Inflammatory macrophage (primary cell): ENCODE data around the gene GP9.
"Not testable (repeated sequence)": the region's sequence is repeated elsewhere in the genome, so short reads cannot be mapped to it uniquely, and the experiment has no call there.

Experiments
- DNase-seq, 2 donors: peaks; one replicate each; pipeline ENCODE4 v3.0.0-alpha.2; 2020 to 2022

GP9 gene

GRCh38 chr3:129070086-129070885 is 9.7 kb downstream of the GP9 start:
- DNase-seq: peak in 1 of 2 donors; percentile 11

DNA sequence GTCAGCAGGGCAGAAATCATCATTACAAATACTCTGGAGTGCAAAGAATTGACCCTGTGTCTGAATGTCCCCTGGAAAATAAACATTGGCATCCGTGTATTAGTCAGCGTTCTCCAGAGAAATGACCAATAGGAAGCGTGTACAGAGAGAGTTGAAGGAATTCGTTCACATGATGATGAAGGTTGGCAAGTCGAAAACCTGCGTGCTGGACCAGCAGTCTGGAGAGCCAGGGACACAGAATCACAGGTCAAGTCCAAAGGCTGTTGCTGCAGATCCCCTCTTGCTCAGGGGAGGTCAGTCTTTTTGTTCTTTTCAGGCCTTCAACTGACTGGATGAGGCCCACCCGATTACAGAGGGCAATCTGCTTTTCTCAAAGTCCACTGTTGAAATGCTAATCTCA is 16.6 kb downstream of the GP9 start:
- DNase-seq: no peak

- DNase-seq: no peak
Measured at GRCh38 chr3:129078510-129078909, 17.9 kb downstream of the GP9 start.

DNA sequence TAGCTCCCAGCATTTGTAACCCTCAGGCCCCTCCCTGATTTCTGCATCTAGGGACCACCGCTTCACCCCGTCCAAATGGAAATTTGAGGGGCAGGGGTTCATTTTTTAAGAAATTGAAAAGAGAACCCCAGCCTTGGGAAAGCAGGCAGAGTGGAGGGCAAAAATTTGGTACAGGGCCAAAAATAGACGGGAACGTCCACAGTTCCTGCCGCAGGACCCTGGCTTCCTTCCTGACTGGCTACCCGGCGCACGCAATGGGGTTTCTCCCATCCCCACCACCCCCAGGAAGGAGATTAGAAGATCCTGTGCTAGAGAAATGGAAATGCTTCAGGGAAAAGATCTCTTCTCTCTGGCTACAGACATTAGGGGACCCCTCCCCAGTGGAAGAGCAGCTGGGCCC is 20.9 kb downstream of the GP9 start:
- DNase-seq: no peak

DNA sequence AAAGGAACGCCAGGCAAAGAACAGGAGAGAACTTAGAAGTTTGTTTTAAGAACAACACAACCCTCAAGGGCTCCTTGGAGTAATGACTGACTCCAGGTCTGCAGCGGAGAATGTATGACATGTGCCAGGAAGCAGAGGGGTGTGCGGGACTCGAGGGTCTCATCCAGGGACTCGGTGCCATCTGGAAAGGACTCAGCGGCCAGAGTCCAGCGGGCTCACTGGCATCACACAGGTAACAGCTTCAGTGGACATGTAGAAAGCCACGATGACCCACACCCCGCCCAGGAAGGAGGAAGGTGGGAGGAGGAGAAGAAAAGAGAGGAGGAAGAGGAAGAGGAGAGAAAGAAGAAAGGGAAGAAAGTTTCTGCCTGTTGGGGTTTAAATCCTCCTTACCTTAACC is 21.4 kb downstream of the GP9 start:
- no peak for DNase-seq

GRCh38 chr3:129084501-129084900 is 23.9 kb downstream of the GP9 start:
- no peak for DNase-seq

- DNase-seq: no peak
Measured at GRCh38 chr3:129085165-129085715, 24.7 kb downstream of the GP9 start.

DNA sequence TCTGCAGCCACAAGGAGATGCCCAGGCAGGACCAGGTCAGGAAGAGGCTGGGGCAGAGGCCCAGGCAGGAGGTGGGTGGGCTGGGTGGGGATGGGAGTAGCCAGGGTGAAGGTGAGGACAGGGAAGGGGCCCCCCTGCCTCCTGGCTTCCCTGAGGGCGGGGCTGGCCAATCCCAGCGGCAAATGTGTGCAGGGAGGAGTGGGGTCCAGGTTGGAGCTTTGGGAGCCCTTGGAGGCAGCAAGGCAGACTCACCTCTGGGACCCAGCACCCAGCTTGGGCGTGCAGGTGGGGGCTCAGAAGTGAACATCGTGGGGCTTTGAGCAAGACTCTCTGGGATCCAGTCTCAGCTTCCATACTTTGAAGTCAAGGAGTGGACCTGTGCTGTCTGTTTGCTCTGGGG is 25.2 kb downstream of the GP9 start:
- DNase-seq: no peak

DNA sequence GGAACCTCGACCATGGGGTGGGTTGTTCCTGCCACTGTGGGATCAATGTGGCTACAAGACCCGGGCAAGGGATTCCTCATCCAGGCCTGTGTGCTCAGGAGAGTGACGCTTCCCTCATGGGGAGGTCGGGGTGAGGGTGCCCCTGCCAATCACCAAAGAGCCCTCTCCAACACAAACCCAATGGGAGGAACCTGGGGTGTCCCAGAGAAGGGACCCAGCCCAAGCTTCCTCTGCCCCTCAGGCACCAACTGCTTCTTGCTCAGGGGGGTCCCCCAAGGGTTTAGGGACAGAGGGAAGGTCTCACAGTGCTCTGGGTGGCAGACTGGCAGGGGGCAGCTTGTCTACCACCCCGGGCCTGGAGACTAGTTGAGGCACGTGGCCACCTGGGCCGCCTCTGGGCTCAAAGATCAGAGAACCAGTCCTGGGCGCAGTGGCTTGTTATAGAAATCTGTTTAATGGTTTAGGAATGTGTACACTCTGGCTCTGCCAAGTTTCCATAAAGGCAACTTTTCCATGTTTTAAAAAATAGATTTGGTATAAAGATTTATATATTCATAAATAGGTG is 26.6 kb downstream of the GP9 start:
- no peak for DNase-seq

DNA sequence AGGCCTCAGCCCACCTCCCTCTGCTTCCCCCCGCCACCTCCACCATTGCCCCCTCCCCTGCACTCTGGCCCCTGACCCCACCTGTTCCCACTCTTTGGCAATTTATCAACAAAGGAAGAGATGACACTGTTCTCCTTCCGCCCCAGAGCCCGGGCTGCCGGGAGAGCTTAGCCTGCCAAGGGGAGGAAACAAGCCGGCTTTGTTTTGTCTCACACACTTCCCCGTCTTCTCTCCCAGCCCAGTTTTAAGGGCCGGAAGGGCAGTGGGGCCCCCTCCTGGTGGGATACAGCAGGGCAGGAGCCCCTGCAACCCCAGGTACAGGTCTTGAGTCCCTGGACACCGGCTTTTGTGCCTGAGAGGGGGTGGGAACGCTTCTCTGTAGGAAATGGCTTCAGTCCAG is 27.3 kb downstream of the GP9 start:
- not testable (repeated sequence) for DNase-seq

GRCh38 chr3:129088312-129088711 is 27.7 kb downstream of the GP9 start:
- not testable (repeated sequence) for DNase-seq

DNA sequence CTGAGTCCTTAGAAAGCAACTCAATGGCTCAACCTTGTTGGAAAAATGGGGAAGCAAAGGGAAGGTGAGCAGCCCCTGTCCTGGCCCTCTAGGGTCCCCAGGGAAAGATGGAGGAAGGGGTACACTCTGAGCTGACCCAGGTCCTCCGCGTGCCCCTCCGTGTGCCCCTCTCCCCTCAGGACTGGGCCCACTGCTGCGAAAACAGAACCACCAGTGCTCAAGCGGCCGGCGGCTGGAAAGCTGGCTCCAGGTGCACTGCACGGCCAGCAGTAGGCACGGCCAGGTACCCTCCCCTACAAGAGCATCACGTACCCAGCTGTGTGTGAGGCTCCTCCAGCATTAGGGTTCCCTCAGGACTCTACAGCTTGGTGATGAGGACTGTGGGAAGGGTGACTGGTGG is 34.7 kb downstream of the GP9 start:
- DNase-seq: no peak

- no peak for DNase-seq
Measured at GRCh38 chr3:129100274-129100673, 39.7 kb downstream of the GP9 start.

- no peak for DNase-seq
Measured at GRCh38 chr3:129101370-129102138, 41.0 kb downstream of the GP9 start.

DNA sequence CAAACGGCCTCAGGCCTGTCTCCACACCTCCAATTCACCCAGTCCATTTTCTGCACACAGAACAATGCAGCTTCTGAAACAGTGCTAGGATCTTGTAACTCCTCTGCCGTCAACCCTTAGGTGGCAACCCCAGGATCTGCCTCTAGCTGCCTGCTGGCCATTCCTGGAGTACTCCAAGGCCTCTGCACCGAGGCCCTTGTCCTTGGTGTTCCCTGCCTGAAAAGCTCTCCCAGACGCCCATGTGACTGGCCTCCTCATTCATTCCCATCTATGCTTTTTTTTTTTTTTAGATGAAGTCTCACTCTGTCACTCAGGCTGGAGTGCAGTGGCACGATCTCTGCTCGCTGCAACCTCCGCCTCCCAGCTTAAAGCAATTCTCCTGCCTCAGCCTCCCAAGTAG is 42.7 kb downstream of the GP9 start:
- DNase-seq: no peak

GRCh38 chr3:129104051-129104450 is 43.5 kb downstream of the GP9 start:
- DNase-seq: no peak

- DNase-seq: no peak
Measured at GRCh38 chr3:129104498-129105079, 44.0 kb downstream of the GP9 start.

GRCh38 chr3:129105862-129106261 is 45.3 kb downstream of the GP9 start:
- DNase-seq: no peak

DNA sequence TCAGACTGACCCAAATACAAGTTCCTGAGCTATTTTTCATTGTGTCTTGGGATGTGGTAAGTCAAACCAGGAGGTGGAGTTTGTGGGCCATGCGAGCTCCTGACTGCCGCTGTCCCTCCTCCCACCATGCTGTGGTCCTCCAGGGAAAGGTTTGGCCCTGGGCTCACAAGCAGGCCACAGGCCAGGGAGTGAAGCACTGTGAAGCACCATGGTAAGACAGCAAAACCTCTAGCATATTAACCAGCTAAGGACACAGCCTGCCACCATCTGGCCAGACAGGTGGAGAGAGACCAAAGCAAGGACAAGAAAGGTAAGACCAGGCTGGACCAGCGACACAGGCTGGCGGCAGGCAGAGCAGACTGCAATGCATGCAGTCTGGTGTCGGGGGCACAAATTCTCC is 45.7 kb downstream of the GP9 start:
- DNase-seq: no peak

GRCh38 chr3:129106866-129107565 is 46.4 kb downstream of the GP9 start:
- no peak for DNase-seq

- no peak for DNase-seq
Measured at GRCh38 chr3:129107793-129108192, 47.2 kb downstream of the GP9 start.

DNA sequence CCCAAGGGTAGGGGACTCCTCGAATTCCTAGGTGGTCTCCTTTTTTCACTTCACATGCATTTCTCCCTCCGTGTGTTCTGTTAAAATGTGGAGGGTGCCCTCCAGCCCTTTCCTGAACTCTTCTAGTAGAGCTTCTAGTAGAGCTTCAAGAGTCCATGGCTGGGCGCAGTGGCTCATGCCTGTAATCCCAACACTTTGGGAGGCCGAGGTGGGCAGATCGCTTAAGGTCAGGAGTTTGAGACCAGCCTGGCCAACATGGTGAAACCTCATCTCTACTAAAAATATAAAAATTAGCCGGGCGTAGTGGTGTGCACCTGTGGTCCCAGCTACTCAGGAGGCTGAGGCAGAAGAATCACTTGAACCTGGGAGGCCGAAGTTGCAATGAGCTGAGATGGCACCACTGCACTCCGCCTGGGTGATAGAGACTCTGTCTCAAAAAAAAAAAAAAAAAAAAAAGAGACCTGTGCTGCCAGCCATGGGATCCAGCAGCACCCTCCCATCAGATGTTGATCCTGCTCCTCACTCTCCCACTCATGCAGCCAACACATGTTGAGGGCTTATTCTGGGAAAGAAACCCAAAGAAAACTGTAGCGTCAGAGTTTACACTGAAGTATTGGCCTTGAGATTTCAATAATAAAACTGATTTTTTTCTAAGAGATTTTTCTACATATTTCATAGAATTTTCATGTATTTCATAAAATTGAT is 50.6 kb downstream of the GP9 start:
- not testable (repeated sequence) for DNase-seq
